Panc1 (cell line): ENCODE results near the gene CORO2B. TPM values are rescaled to one million over a fixed set of nuclear protein-coding genes. Genes with fewer than 3 reads are reported as not detected.

Experiments used
- ATAC-seq: fragments of 200-7000 bp; cut with Tn5 transposase; 2 replicates; pipeline ENCODE4 v1.9.1; 2020; ENCODE audit warnings: mild to moderate bottlenecking, moderate library complexity
- BruUV-seq: library from RNA; stranded (reverse); fragments of 400-500 nt; replicated peaks from 2 replicates; lab custom pipeline; 2021; lab: Mats Ljungman, UMichigan
- CTCF ChIA-PET: fragments of 300-600 bp; sonication (Branson Sonifier 250); formaldehyde crosslinking; loops from one replicate; lab custom pipeline; 2022; ENCODE audit warnings: antibody characterized with exemption; lab: Charles Lee
- POLR2A ChIA-PET: fragments of 300-600 bp; sonication (Branson Sonifier 250); formaldehyde crosslinking; loops from one replicate; lab custom pipeline; 2022; ENCODE audit warnings: antibody characterized with exemption; lab: Charles Lee
- DNase-seq: peaks from one replicate; pipeline ENCODE4 v3.0.0-alpha.2; 2010; ENCODE audit warnings: low read depth, low spot score
- H3K27ac ChIP-seq: 2 replicates; pipeline ENCODE4 v1.5.1; 2011; ENCODE audit warnings: mild to moderate bottlenecking, low read length, inconsistent platforms
- H3K27me3 ChIP-seq: fragments of 200-500 bp; sonication (Bioruptor generic); 2 replicates; pipeline ENCODE4 v1.6.0; 2014; ENCODE audit warnings: low read length, inconsistent platforms; ENCODE audit not compliant: control insufficient read depth, insufficient read depth
- H3K36me3 ChIP-seq: fragments of 200-500 bp; sonication (Bioruptor generic); 2 replicates; pipeline ENCODE4 v1.5.1; 2014; ENCODE audit warnings: inconsistent platforms, mild to moderate bottlenecking, low read length, moderate library complexity; ENCODE audit not compliant: control insufficient read depth, insufficient read depth
- H3K4me1 ChIP-seq: 2 replicates; pipeline ENCODE4 v1.5.1; 2011; ENCODE audit warnings: inconsistent platforms, mild to moderate bottlenecking, low read length, moderate library complexity; ENCODE audit not compliant: control insufficient read depth, insufficient read depth
- H3K4me3 ChIP-seq, 2 experiments: 2 replicates each; pipeline ENCODE4 v1.5.1; 2011 to 2012; ENCODE audit warnings: low read depth in 2 of 2, low read length in 2 of 2, mild to moderate bottlenecking in 2 of 2, inconsistent platforms in 1 of 2, moderate library complexity in 1 of 2
- H3K9me3 ChIP-seq: fragments of 200-500 bp; sonication (Bioruptor generic); 2 replicates; pipeline ENCODE4 v1.5.1; 2014; ENCODE audit warnings: low read depth, mild to moderate bottlenecking, inconsistent platforms, low read length, moderate library complexity; ENCODE audit not compliant: control insufficient read depth, insufficient read depth
- CTCF ChIP-seq: fragments of 450-650 bp; IDR thresholded peaks from 2 replicates; pipeline ENCODE4 v1.5.1; 2017; ENCODE audit warnings: mild to moderate bottlenecking
- POLR2AphosphoS5 ChIP-seq: IDR thresholded peaks from 2 replicates; pipeline ENCODE4 v1.6.1; 2012; ENCODE audit warnings: mild to moderate bottlenecking, low read depth, low read length, moderate library complexity
- REST ChIP-seq, 2 experiments: IDR thresholded peaks; 2 replicates each; pipeline ENCODE4 v1.6.1; 2011 to 2012; ENCODE audit warnings: low read depth in 2 of 2, control low read depth in 1 of 2, low read length in 1 of 2, mild to moderate bottlenecking in 1 of 2, moderate library complexity in 1 of 2; ENCODE audit not compliant: insufficient read depth in 1 of 2
- SIN3A ChIP-seq: IDR thresholded peaks from 2 replicates; pipeline ENCODE4 v1.6.1; 2012; ENCODE audit warnings: low read depth, mild to moderate bottlenecking, low read length, moderate library complexity, borderline replicate concordance; ENCODE audit not compliant: insufficient read depth
- TCF7L2 ChIP-seq: IDR thresholded peaks from 2 replicates; pipeline ENCODE4 v1.6.1; 2011; ENCODE audit warnings: mild to moderate bottlenecking, low read depth, low read length, inconsistent platforms
- in situ Hi-C: cut with HindIII; loops from 2 replicates; pipeline ENCODE4 v1.10.0; 2016; ENCODE audit warnings: low sequenced_read_pairs, low pct_unique_long_range_greater_than_20kb
- intact Hi-C: fragments of 100-400 bp; cut with micrococcal nuclease; formaldehyde crosslinking; loops from one replicate; pipeline ENCODE4 v1.10.0; 2022; ENCODE audit not compliant: unreplicated experiment
- total RNA-seq: library from RNA; stranded (reverse); gene quantifications from one replicate; pipeline ENCODE4 v1.2.1, GENCODE V29; 2021; ENCODE audit not compliant: unreplicated experiment

The CORO2B gene
- total RNA-seq, 1 experiment from 2014 or later, result 0.36 TPM

GRCh38 chr15:68627476-68627875, 48.7 kb downstream of the CORO2B start:
- Histone ChIP-seq H3K9me3 (no peaks in the 10 kb centered on the region), H3K4me3 (no peak overlapping the region), H3K27ac (no peak overlapping the region), H3K27me3 (peaks cover 3% of the 10 kb centered on the region), H3K36me3 (no peaks in the 10 kb centered on the region), H3K4me1 (no peaks in the 10 kb centered on the region)
- intact Hi-C loops, result no loop called here
- ChIA-PET POLR2A (no interaction called here), CTCF (no interaction called here)
- no TSS peak for BruUV-seq
- no peak for DNase-seq
- no peak for TF ChIP-seq CTCF
- TF ChIP-seq SIN3A, result no peak
- TF ChIP-seq TCF7L2, result no peak
- TF ChIP-seq REST (IDR thresholded peaks at IDR 0.05; ENCODE audit: insufficient read depth in 1 of 2, low read depth in 2 of 2, low read length in 1 of 2), result no peak
- no peak for TF ChIP-seq POLR2AphosphoS5
- in situ Hi-C loops, result no loop called here
- ATAC-seq, result no peak

GRCh38 chr15:68627995-68628394, 49.2 kb downstream of the CORO2B start:
- BruUV-seq, result no TSS peak

More at GRCh38 chr15:68627995-68628394, 49.2 kb downstream of the CORO2B start:
- Histone ChIP-seq H3K4me1 (no peaks in the 10 kb centered on the region), H3K27me3 (peaks cover 3% of the 10 kb centered on the region), H3K9me3 (no peaks in the 10 kb centered on the region), H3K4me3 (no peak overlapping the region), H3K36me3 (no peaks in the 10 kb centered on the region), H3K27ac (no peak overlapping the region)
- ATAC-seq (no peak), DNase-seq (no peak)
- ChIA-PET POLR2A (no interaction called here), CTCF (no interaction called here)
- no peak for TF ChIP-seq REST (IDR thresholded peaks at IDR 0.05; ENCODE audit: insufficient read depth in 1 of 2, low read depth in 2 of 2, low read length in 1 of 2)
- no peak for TF ChIP-seq SIN3A
- TF ChIP-seq TCF7L2, result no peak
- no peak for TF ChIP-seq POLR2AphosphoS5
- no peak for TF ChIP-seq CTCF
- in situ Hi-C loops (no loop called here), intact Hi-C loops (no loop called here)
